WTC11 (cell line): Measurements from ENCODE around the gene ATG7.

Experiments used
- ATF3 ChIP-seq: sonication (generic); formaldehyde crosslinking; conservative IDR thresholded peaks from 2 replicates; pipeline ENCODE4 v1.8.1; 2022; ENCODE audit warnings: mild to moderate bottlenecking, missing genetic modification reagents
- CBFB ChIP-seq: sonication (generic); formaldehyde crosslinking; IDR thresholded peaks from 2 replicates; pipeline ENCODE4 v1.8.1; 2022; ENCODE audit warnings: mild to moderate bottlenecking, low read depth, missing genetic modification reagents
- CTCF ChIP-seq: fragments of 200-600 bp; IDR thresholded peaks from 2 replicates; pipeline ENCODE4 v1.8.0; 2022; ENCODE audit warnings: antibody characterized with exemption
- HMGA2 ChIP-seq: fragments of 250-450 bp; sonication (Bioruptor Pico); IDR thresholded peaks from 2 replicates; pipeline ENCODE4 v1.4.0; 2021; ENCODE audit warnings: mild to moderate bottlenecking, moderate library complexity
- MLX ChIP-seq: sonication (generic); formaldehyde crosslinking; IDR thresholded peaks from 2 replicates; pipeline ENCODE4 v1.8.1; 2023; ENCODE audit warnings: mild to moderate bottlenecking, missing genetic modification reagents, moderate library complexity
- NFYB ChIP-seq: sonication (generic); formaldehyde crosslinking; conservative IDR thresholded peaks from 2 replicates; pipeline ENCODE4 v1.8.0; 2022; ENCODE audit warnings: low read depth, missing genetic modification reagents
- NR2C2 ChIP-seq: sonication (generic); formaldehyde crosslinking; IDR thresholded peaks from 2 replicates; pipeline ENCODE4 v1.8.0; 2022; ENCODE audit warnings: mild to moderate bottlenecking, missing genetic modification reagents
- NR3C1 ChIP-seq: sonication (generic); formaldehyde crosslinking; conservative IDR thresholded peaks from 2 replicates; pipeline ENCODE4 v1.8.1; 2023; ENCODE audit warnings: low read depth, mild to moderate bottlenecking, missing genetic modification reagents
- SP1 ChIP-seq: sonication (generic); formaldehyde crosslinking; conservative IDR thresholded peaks from 2 replicates; pipeline ENCODE4 v1.8.1; 2022; ENCODE audit warnings: missing genetic modification reagents
- TP53 ChIP-seq: sonication (generic); formaldehyde crosslinking; IDR thresholded peaks from 2 replicates; pipeline ENCODE4 v1.8.1; 2023; ENCODE audit warnings: mild to moderate bottlenecking, missing genetic modification reagents
- ZNF532 ChIP-seq: fragments of 250-450 bp; sonication (Bioruptor Pico); IDR thresholded peaks from 2 replicates; pipeline ENCODE4 v1.9.0; 2021; ENCODE audit warnings: mild to moderate bottlenecking, borderline replicate concordance

- TF ChIP-seq CTCF (no peak), NR2C2 (CRISPR knock-in tag) (no peak), NFYB (CRISPR knock-in tag) (no peak), MLX (CRISPR knock-in tag) (no peak), ZNF532 (CRISPR knock-in tag) (no peak), CBFB (CRISPR knock-in tag) (no peak), TP53 (CRISPR knock-in tag) (no peak), NR3C1 (no peak), ATF3 (CRISPR knock-in tag) (no peak), SP1 (CRISPR knock-in tag) (no peak), HMGA2 (CRISPR knock-in tag) (no peak)
Measured at GRCh38 chr3:11463591-11463990, 191.4 kb downstream of the ATG7 start.
